HG02938 (cell line): Measurements from ENCODE around the gene ENTR1.

ENCODE experiments used
- ATAC-seq: cut with Tn5 transposase; IDR thresholded peaks from one replicate; pipeline ENCODE4 v1.9.1; 2021; ENCODE audit warnings: mild to moderate bottlenecking, moderate library complexity; ENCODE audit not compliant: unreplicated experiment

The ENTR1 gene

GRCh38 chr9:136363949-136364748 lies 46.3 kb downstream of the ENTR1 start:
- ATAC-seq, result no peak

GRCh38 chr9:136363106-136363948 lies 47.1 kb downstream of the ENTR1 start, which contains the start of gene DNLZ:
Gene DNLZ (minus strand): TSS chr9:136363744. CDS start chr9:136363714, 30 bp downstream.
- peak; percentile 71 for ATAC-seq

GRCh38 chr9:136362450-136362784 lies 48.0 kb downstream of the ENTR1 start:
- no peak for ATAC-seq

GRCh38 chr9:136361754-136362449 lies 48.5 kb downstream of the ENTR1 start:
- no peak for ATAC-seq

- ATAC-seq, result no peak
Observed at GRCh38 chr9:136361047-136361753, 49.2 kb downstream of the ENTR1 start.

GRCh38 chr9:136359774-136360718 lies 50.4 kb downstream of the ENTR1 start:
- no peak for ATAC-seq

- ATAC-seq, result no peak
Observed at GRCh38 chr9:136358888-136359287, 51.5 kb downstream of the ENTR1 start.

GRCh38 chr9:136358016-136358415 lies 52.4 kb downstream of the ENTR1 start:
- no peak for ATAC-seq

GRCh38 chr9:136357202-136357725 lies 53.1 kb downstream of the ENTR1 start:
- ATAC-seq, result no peak

GRCh38 chr9:136355616-136356557 lies 54.5 kb downstream of the ENTR1 start:
- ATAC-seq, result no peak

GRCh38 chr9:136354592-136355085 lies 55.8 kb downstream of the ENTR1 start:
- ATAC-seq, result no peak

GRCh38 chr9:136353757-136354488 lies 56.5 kb downstream of the ENTR1 start:
- no peak for ATAC-seq

- no peak for ATAC-seq
Observed at GRCh38 chr9:136353088-136353487, 57.3 kb downstream of the ENTR1 start.

- no peak for ATAC-seq
Observed at GRCh38 chr9:136352682-136353081, 57.7 kb downstream of the ENTR1 start.
